Measurements from ENCODE around the gene TMEM132C.
"Not testable (repeated sequence)": the region's sequence is repeated elsewhere in the genome, so short reads cannot be mapped to it uniquely, and the experiment has no call there.

The TMEM132C gene

DNA sequence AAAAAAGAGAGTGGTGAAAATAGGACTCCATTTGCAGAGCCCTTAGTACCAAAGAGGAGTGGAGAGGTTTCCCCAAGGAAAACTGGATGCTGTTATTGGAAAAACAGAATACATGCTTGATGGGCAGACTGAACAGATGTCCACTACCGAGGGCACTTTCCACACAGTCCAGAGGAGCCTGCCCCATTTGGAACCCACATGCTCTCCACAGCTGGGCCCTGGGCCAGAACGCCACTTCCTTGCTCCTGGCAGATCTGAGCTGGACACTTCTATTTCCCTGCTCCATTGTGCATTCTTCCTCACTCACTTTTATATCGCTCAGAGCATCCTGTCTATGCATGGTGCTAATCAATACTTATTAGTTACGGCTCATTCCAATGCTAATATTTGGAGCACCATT is 306.9 kb downstream of the TMEM132C start:
- no peak for DNase-seq

- no peak for DNase-seq
These were observed 311.1 kb downstream of the TMEM132C start for GRCh38 chr12:128578045-128578444.

- DNase-seq: no peak
These were observed 314.4 kb downstream of the TMEM132C start for GRCh38 chr12:128581321-128581761.

DNA sequence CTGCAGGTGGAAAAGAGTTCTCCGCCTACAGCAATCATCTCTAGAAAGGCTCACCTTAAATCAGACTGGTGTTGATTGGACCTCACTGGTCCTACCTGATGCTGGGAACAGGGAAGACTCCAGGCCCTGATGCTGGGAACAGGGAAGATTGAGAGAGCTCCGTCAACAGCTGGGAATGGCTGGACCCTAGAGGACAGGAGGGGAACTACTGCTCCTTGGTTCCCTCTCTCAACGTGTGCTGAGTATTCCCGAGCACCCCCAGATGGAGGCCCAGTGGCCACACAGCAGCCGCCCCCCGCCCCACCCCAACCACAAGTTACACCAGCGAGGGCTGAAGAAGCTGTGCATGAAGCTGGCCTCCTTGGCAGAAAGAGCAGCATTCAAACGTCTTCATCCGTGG is 316.5 kb downstream of the TMEM132C start:
- no peak for DNase-seq

GRCh38 chr12:128586451-128587029 is 319.6 kb downstream of the TMEM132C start:
- no peak for DNase-seq

DNA sequence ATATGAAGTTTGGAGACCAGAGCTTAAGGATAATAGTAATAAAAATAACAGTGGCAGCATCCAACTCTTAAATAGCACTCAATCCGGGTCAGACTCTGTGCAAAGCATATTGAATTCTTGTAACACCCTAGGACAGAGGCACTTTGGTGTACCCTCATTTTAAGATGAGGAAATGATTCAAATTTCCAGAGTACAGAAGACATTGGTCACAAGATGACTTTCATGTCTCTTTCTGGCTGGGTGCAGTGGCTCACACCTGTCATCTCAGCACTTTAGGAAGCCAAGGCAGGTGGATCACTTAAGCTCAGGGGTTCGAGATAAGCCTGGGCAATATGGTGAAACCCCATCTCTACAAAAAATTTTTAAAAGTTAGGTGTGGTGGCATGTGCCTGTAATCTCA is 320.9 kb downstream of the TMEM132C start:
- no peak for DNase-seq

GRCh38 chr12:128592220-128592744 is 325.3 kb downstream of the TMEM132C start:
- no peak for DNase-seq

DNA sequence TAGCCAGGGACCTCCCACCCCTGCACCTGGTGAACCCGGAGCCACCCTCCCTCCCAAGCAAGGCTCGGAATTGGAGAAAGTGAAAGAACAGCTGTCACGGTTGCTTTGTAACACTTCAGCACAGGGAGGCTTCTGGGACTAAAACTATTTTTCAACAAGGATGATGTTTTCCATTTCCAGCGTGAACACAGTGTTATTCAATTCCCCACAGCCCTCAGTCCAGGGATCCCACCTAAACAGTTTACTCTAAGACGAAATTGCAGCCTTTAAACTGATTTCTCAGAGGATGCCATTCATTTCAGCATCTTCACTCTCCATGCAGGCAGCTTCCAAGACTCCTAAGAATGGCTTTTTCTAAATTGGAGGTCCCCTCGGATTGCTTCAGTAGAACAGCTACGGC is 327.6 kb downstream of the TMEM132C start:
- no peak for DNase-seq

DNA sequence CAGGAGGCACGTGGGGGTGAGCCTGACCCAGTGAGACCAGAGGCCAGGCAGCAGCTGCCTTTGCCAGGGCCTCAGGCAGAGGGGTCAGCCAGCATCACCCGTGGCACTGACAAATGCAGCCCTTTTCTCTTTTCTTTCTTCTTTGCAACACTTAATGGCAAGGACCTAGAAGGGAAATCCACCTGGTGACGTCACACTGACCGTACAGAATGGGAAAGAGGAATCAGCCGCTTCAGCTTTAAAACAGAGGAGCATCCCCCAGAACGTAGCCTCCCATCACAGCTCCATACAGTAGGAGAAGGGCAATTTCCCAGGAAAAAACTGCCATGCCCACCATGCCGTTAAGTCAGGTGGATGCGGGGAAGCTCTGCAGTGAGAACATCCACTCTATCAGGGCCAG is 328.6 kb downstream of the TMEM132C start:
- DNase-seq: no peak

DNA sequence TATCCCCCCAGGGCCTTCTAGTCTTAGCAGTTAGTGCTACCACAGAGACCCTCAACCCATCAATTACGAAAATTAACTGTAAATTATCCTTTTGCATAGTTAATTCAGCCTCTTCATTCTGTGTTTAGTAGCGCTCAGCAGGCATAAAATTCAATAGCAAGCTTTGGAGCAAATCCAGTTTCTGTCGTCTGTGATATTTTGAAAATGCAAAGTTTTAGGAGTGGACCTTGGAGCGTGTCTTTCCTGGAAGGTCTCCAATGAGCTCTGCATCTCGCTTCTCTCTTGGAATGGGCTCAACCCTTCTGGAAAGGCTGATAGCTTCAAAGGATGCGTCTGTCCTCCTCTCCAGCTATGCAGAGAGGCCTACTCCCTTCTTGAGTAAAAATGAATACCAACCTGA is 333.9 kb downstream of the TMEM132C start:
- no peak for DNase-seq

- DNase-seq: no peak
These were observed 336.7 kb downstream of the TMEM132C start for GRCh38 chr12:128603573-128604115.

DNA sequence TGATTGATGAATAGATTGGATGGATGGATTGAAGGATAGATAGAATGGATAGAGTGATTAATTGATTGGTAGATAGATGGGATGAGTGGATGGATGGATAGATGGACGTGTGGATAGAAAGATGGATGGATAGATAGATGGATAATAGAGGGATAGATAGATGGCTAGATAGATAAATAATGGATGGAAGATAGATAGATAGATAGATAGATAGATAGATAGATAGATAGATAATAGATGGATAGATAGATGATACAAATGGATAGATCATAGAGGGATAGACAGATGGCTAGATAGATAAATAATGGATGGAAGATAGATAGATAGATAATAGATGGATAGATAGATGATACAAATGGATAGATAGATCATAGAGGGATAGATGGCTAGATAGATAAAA is 337.2 kb downstream of the TMEM132C start:
- DNase-seq: not testable (repeated sequence)

DNA sequence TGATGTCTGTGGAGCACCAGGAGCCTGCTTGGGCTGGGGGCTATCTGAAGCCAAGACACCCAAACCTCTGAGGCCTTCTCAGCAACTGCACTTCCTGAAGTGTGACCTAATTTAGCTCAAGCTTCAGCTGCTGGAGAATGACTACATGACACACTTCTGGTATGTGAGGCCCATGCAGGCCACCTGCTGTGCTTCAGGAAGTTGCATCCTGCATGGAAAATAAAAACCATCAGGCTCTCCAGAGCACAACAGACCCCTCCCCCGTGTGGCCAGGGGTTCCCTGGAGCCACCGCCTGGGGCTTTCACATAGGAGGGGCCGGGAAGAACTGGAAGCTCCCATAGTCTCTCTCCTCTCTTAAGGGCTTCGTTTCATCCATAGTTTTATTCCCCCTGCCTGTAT is 339.1 kb downstream of the TMEM132C start:
- DNase-seq: no peak

GRCh38 chr12:128606538-128606937 is 339.6 kb downstream of the TMEM132C start:
- no peak for DNase-seq

DNA sequence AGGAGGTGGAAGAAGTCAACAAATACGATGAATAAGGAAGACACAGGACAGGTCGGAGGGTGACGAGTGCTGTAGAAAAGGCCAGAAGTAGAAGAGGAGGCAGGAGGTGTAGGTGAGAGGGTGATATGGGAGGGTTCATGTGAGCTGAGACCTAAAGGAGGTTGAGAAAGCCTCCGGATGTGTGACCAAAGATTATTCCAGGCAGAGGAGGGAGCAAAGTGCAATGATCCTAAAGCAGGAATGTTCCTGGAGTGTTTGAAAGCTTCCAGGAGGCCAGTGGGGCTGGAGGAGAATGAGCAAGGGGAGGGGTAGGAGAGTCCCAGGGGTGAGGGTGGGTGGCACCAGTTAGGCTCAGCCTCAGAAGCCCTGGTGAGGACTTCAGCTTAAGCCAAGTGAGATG is 340.0 kb downstream of the TMEM132C start:
- DNase-seq: no peak

DNA sequence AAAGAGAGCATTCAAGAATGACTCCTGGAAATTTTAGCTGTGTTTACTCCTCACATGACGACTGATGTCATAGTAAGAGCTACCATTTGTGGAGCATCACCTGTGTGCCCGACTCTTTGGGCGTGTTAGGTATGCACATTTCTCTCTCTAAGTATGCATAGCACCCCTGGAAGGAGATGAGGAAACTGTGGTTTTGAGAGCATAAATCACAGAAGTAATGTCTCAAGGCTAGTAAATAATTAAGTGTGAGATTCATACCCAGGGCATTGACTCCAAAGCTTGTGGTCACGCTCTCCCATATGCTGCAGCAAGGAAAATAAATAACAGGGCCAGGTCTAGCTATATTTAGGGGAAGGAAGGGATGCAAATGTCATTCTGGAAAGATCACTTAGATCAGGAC is 340.7 kb downstream of the TMEM132C start:
- no peak for DNase-seq

- no peak for DNase-seq
These were observed 342.9 kb downstream of the TMEM132C start for GRCh38 chr12:128609861-128610260.

DNA sequence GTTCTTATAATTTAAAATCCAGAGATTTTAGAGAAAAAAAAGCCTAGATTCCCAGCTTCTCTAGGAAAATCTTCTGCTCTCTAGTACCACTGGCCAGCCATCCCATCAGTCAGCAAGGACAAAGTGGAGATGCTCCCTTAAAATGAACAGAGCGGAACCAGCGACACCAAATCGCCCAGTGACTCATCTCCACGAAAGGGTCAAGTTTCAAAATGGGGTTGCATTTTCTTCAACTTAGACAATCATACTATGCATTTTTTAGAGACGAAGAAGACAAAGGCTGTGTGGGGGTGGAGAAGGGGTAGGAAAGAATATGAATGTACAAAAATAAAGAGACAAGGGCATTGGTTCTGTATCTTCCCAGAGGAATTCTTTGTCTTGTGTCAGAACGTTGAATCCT is 344.8 kb downstream of the TMEM132C start:
- DNase-seq: no peak

- DNase-seq: no peak
These were observed 345.3 kb downstream of the TMEM132C start for GRCh38 chr12:128612150-128612850.

- no peak for DNase-seq
These were observed 347.0 kb downstream of the TMEM132C start for GRCh38 chr12:128613837-128614590.

DNA sequence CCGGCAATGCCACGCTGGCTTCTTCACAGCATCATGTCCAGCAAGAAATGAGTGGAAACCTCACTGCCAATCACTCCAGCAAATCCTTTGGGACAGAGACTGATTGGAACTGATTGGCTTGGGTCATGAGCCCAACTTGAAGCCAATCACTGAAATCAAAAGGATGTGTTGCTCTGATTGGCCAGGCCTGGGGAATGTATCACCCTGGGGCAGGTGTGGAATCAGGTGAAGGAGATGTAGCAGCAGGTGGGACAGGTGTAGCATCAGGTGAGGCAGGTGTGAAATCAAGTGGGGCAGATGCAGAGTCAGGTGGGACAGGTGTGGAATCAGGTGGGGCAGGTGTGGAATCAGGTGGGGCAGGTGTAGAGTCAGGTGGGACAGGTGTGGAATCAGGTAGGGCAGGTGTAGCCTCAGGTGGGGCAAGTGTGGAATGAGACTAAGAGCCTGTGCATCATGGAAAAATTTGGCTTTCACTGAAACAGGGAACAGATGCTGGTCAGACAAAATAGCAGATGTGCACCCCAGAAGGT is 350.4 kb downstream of the TMEM132C start:
- DNase-seq: no peak

DNA sequence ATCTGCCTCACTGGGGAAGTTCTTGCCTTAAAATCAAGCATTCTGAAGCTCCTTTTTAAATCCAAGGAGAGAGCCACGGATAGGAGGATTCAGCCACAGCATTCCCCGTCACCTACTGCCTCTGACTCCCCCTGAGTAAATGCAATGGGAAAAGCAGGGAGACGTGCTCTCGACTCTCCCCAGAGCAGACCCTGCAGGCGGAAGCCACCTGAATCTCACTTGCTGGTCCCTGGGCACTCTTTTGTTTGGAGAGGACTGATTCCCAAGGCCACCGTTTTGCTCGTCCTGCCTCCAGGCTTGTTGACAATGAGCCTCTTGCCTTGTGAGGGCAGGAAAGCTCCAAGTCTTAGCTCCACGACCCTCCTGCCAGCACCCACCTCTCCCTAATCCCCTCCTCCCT is 352.3 kb downstream of the TMEM132C start:
- no peak for DNase-seq

DNA sequence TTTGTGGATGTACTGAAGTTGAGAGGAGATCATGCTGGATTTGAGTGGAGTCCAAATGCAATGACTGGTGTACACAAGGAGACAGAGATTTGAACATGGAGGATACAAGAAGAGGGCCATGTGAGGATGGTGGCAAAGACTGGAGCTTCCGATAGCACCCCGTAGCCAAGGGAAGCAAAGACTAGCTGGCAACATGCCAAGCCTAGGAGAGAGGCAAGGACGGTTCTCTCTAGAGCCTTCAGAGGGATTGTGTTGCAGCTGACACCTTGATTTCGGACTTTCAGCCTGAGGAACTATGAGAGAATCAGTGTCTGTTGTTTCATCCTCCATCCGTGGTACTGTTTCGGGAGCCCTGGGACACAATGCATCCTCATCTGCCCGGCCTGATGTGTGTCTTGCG is 354.3 kb downstream of the TMEM132C start:
- DNase-seq: no peak
